IMR-90 (cell line): ENCODE results near the gene ANKRD13B. TPM values are rescaled to one million over a fixed set of nuclear protein-coding genes. Genes with fewer than 3 reads are reported as not detected.
A peak's percentile ranks its signal among the peaks of the same experiment; 100 is the strongest.

Experiments used
- ATAC-seq: fragments of 200-7000 bp; cut with Tn5 transposase; 2 replicates; pipeline ENCODE4 v1.9.1; 2020; ENCODE audit warnings: low read depth, mild to moderate bottlenecking, moderate library complexity
- BruUV-seq: library from RNA; stranded (reverse); fragments of 400-500 nt; replicated peaks from 2 replicates; lab custom pipeline; 2021; lab: Mats Ljungman, UMichigan
- CTCF ChIA-PET: fragments of 300-600 bp; formaldehyde crosslinking; extraction: SDS; loops from one replicate; lab custom pipeline; 2021; ENCODE audit warnings: antibody characterized with exemption; lab: Yijun Ruan, JAX
- POLR2A ChIA-PET: fragments of 300-600 bp; sonication (Branson Sonifier 250); formaldehyde crosslinking; loops from one replicate; lab custom pipeline; 2022; ENCODE audit warnings: antibody characterized with exemption; ENCODE audit not compliant: unreplicated experiment; lab: Charles Lee
- DNase-seq: peaks from one replicate; pipeline ENCODE4 v3.0.0; 2013
- H2AFZ ChIP-seq: replicated peaks from 2 replicates; pipeline ENCODE3; 2013; ENCODE audit warnings: low read length, mild to moderate bottlenecking; ENCODE audit not compliant: poor library complexity
- H2AK5ac ChIP-seq: 2 replicates; pipeline ENCODE4 v1.6.1; 2013; ENCODE audit warnings: low read depth, low read length, inconsistent platforms
- H2AK9ac ChIP-seq: replicated peaks from 2 replicates; pipeline ENCODE3; 2013; ENCODE audit warnings: mild to moderate bottlenecking, low read depth, low read length, moderate library complexity; ENCODE audit not compliant: poor library complexity
- H2BK120ac ChIP-seq: 2 replicates; pipeline ENCODE4 v1.6.1; 2013; ENCODE audit warnings: low read depth, low read length, inconsistent platforms
- H2BK15ac ChIP-seq: 3 replicates; pipeline ENCODE4 v1.6.1; 2013; ENCODE audit warnings: low read depth, low read length, inconsistent platforms
- H2BK20ac ChIP-seq: 2 replicates; pipeline ENCODE4 v1.6.1; 2013; ENCODE audit warnings: low read depth, mild to moderate bottlenecking, inconsistent platforms, low read length, moderate library complexity
- H2BK5ac ChIP-seq: 2 replicates; pipeline ENCODE4 v1.6.1; 2013; ENCODE audit warnings: mild to moderate bottlenecking, low read depth, low read length, inconsistent platforms; ENCODE audit not compliant: poor library complexity, severe bottlenecking
- H3K14ac ChIP-seq: replicated peaks from 2 replicates; pipeline ENCODE4 v1.6.1; 2013; ENCODE audit warnings: low read depth, low read length, inconsistent platforms
- H3K18ac ChIP-seq: 2 replicates; pipeline ENCODE4 v1.6.1; 2013; ENCODE audit warnings: low read depth, low read length, control low read depth
- H3K23ac ChIP-seq: 2 replicates; pipeline ENCODE4 v1.6.1; 2013; ENCODE audit warnings: low read depth, low read length, inconsistent platforms
- H3K27ac ChIP-seq: 2 replicates; pipeline ENCODE4 v1.5.1; 2013; ENCODE audit warnings: mild to moderate bottlenecking, control low read depth, low read length; ENCODE audit not compliant: insufficient read depth
- H3K27me3 ChIP-seq: 2 replicates; pipeline ENCODE4 v1.6.1; 2013; ENCODE audit warnings: low read length; ENCODE audit not compliant: control insufficient read depth, insufficient read depth
- H3K36me3 ChIP-seq: 2 replicates; pipeline ENCODE4 v1.6.1; 2013; ENCODE audit warnings: low read length, mixed read lengths; ENCODE audit not compliant: control insufficient read depth, insufficient read depth
- H3K4ac ChIP-seq: 2 replicates; pipeline ENCODE4 v1.6.1; 2013; ENCODE audit warnings: low read depth, low read length, inconsistent platforms
- H3K4me1 ChIP-seq: 2 replicates; pipeline ENCODE4 v1.6.1; 2013; ENCODE audit warnings: low read length, mixed read lengths; ENCODE audit not compliant: control insufficient read depth, insufficient read depth
- H3K4me2 ChIP-seq: 2 replicates; pipeline ENCODE4 v1.6.1; 2013; ENCODE audit warnings: low read depth, mild to moderate bottlenecking, control low read depth, low read length, moderate library complexity
- H3K4me3 ChIP-seq: 2 replicates; pipeline ENCODE4 v1.5.1; 2013; ENCODE audit warnings: low read depth, mild to moderate bottlenecking, control low read depth, low read length, moderate library complexity; ENCODE audit not compliant: insufficient read depth
- H3K56ac ChIP-seq: 2 replicates; pipeline ENCODE4 v1.6.1; 2013; ENCODE audit warnings: low read length, inconsistent platforms; ENCODE audit not compliant: insufficient read depth; ENCODE audit errors: extremely low read depth
- H3K79me1 ChIP-seq, 2 experiments: 2 replicates each; pipeline ENCODE4 v1.6.1; 2013; ENCODE audit warnings: low read length in 2 of 2, inconsistent platforms in 1 of 2, low read depth in 1 of 2
- H3K9ac ChIP-seq: 2 replicates; pipeline ENCODE4 v1.6.1; 2013; ENCODE audit warnings: low read depth, low read length, control low read depth
- H3K9me1 ChIP-seq: 2 replicates; pipeline ENCODE4 v1.6.1; 2013; ENCODE audit warnings: low read length, inconsistent platforms; ENCODE audit not compliant: insufficient read depth
- H3K9me3 ChIP-seq: 2 replicates; pipeline ENCODE4 v1.6.1; 2013; ENCODE audit warnings: low read length; ENCODE audit not compliant: control insufficient read depth, insufficient read depth
- H4K20me1 ChIP-seq: 2 replicates; pipeline ENCODE4 v1.6.1; 2013; ENCODE audit warnings: low read length, inconsistent platforms; ENCODE audit not compliant: insufficient read depth
- H4K5ac ChIP-seq: 2 replicates; pipeline ENCODE4 v1.6.1; 2013; ENCODE audit warnings: mild to moderate bottlenecking, low read depth, low read length, control low read depth
- H4K8ac ChIP-seq, 2 experiments: 2 replicates each; pipeline ENCODE4 v1.6.1; 2013; ENCODE audit warnings: low read depth in 2 of 2, low read length in 2 of 2, control low read depth in 1 of 2, inconsistent platforms in 1 of 2
- H4K91ac ChIP-seq: 2 replicates; pipeline ENCODE4 v1.6.1; 2013; ENCODE audit warnings: low read depth, low read length, inconsistent platforms; ENCODE audit not compliant: insufficient read depth
- BHLHE40 ChIP-seq: fragments of 150-350 bp; IDR thresholded peaks from 2 replicates; pipeline ENCODE4 v1.6.1; 2016; ENCODE audit warnings: mild to moderate bottlenecking, low read depth, low read length
- CHD1 ChIP-seq: IDR thresholded peaks from 2 replicates; pipeline ENCODE4 v1.6.1; 2012; ENCODE audit warnings: low read depth, low read length, improper control_type of control experiment
- CTCF ChIP-seq: conservative IDR thresholded peaks from 2 replicates; pipeline ENCODE4 v1.5.1; 2012; ENCODE audit warnings: mild to moderate bottlenecking, low read depth, low read length, improper control_type of control experiment
- FOS ChIP-seq: fragments of 150-350 bp; IDR thresholded peaks from 2 replicates; pipeline ENCODE4 v1.6.1; 2016; ENCODE audit warnings: low read depth, low read length
- MAFK ChIP-seq: IDR thresholded peaks from 2 replicates; pipeline ENCODE4 v1.6.1; 2012; ENCODE audit warnings: low read depth, low read length, improper control_type of control experiment
- MAZ ChIP-seq: IDR thresholded peaks from 2 replicates; pipeline ENCODE4 v1.6.1; 2012; ENCODE audit warnings: low read depth, mild to moderate bottlenecking, low read length, improper control_type of control experiment, moderate library complexity, borderline replicate concordance
- RAD21 ChIP-seq: IDR thresholded peaks from 2 replicates; pipeline ENCODE4 v1.6.1; 2012; ENCODE audit warnings: low read length, improper control_type of control experiment
- RCOR1 ChIP-seq: IDR thresholded peaks from 2 replicates; pipeline ENCODE4 v1.6.1; 2012; ENCODE audit warnings: mild to moderate bottlenecking, low read length, improper control_type of control experiment; ENCODE audit not compliant: insufficient replicate concordance
- RFX5 ChIP-seq: IDR thresholded peaks from 2 replicates; pipeline ENCODE4 v1.8.0; 2012; ENCODE audit warnings: low read depth, mild to moderate bottlenecking, low read length, moderate library complexity
- SMC3 ChIP-seq: fragments of 150-350 bp; IDR thresholded peaks from 2 replicates; pipeline ENCODE4 v1.6.1; 2016; ENCODE audit warnings: low read depth, mild to moderate bottlenecking, antibody characterized with exemption, low read length, moderate library complexity
- WGBS, 2 experiments: methylation state at CpG; one replicate each; pipeline versions ENCODE4 v1.1.5 to v1.1.7; 2013; ENCODE audit warnings: missing lambda C conversion rate in 2 of 2; ENCODE audit not compliant: insufficient read length in 1 of 2; ENCODE audit errors: extremely low coverage in 2 of 2; 5-methylcytosine and 5-hydroxymethylcytosine counted together
- dilution Hi-C: fragments of 300-500 bp; cut with HindIII; formaldehyde crosslinking; loops from one replicate; pipeline ENCODE4 v1.14.3; 2018; ENCODE audit warnings: low sequenced_read_pairs; ENCODE audit not compliant: unreplicated experiment
- in situ Hi-C: fragments of 300-500 bp; cut with MboI; formaldehyde crosslinking; loops from 3 replicates; pipeline ENCODE4 v1.14.3; 2019; ENCODE audit warnings: low sequenced_read_pairs, inconsistent platforms, mixed read lengths
- intact Hi-C: fragments of 100-400 bp; cut with micrococcal nuclease; formaldehyde crosslinking; loops from 2 replicates; pipeline ENCODE4 v1.10.0; 2022
- polyA plus RNA-seq, 3 experiments: library from polyadenylated mRNA; depleted of rRNA; stranded (reverse); fragments of >200 nt; gene quantifications; 2 replicates each; pipeline ENCODE4 v1.2.3, GENCODE V29; 2012; ENCODE audit warnings: low replicate concordance in 1 of 3
- total RNA-seq: library from RNA; depleted of rRNA; stranded (reverse); fragments of >200 nt; gene quantifications from 2 replicates; pipeline ENCODE4 v1.2.3, GENCODE V29; 2012
- TF ChIP-seq, protein P1 (sequence below): fragments of 150-350 bp; IDR thresholded peaks from 2 replicates; pipeline ENCODE4 v1.6.1; 2017; ENCODE audit warnings: mild to moderate bottlenecking, antibody characterized with exemption, low read length, low read depth
- TF ChIP-seq, protein P2 (sequence below): fragments of 150-350 bp; IDR thresholded peaks from 2 replicates; pipeline ENCODE4 v1.6.1; 2016; ENCODE audit warnings: low read depth, mild to moderate bottlenecking, low read length, moderate library complexity, borderline replicate concordance

ANKRD13B gene
- total and polyA plus RNA-seq, 2 of the 4 experiments (the other 2 are of a cell fraction) = 0.90 to 4.0 TPM

DNA sequence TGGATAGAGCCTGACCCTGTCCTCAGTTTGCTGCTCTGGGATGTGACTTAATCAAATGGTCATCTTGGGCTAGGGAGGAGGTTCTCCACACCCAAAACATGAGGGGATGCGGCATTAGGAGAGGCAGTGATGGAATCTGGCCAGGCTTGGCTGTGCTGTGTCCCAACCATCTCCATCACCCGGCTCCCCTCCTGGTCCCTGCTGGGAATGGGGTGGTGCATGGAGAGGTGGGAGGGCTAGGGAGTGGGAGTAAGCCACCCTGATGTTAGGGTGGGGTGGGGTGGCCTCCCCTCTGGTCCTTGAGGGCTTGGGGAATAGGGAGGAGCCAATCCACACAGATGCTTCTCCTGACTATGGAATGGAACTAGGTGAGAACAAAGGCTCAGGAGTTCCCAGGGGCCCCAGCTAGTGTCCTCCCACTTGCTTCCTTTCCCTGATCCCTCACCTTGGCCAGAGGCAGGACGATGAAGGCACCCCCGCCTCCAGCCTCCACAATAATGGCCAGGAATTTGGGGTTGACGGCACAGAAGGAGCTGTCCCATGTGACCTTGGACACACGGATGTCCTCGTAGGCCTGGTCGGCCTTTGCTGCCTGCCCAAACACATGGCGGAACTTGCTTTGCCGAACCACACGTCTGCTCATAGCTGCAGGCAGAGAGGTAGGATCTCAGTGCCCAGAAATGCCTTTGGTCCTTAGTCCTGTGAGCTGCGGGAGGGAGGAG, 28.0 kb downstream of the ANKRD13B start:
- CTCF ChIA-PET = no interaction called here
- H3K4me3 ChIP-seq = no peak overlapping the region
- peak overlapping the region; percentile 16; the same call in 1 of the 2 replicates for H3K4ac ChIP-seq
- peak overlapping the region; percentile 53 for H2AK9ac ChIP-seq
- POLR2A ChIA-PET = no interaction called here
- no peak overlapping the region for H4K5ac ChIP-seq
- TF ChIP-seq MAFK (no peak), BHLHE40 (no peak), RFX5 (no peak), MAZ (no peak), CHD1 (no peak), FOS (no peak), RAD21 (no peak), SMC3 (no peak), RCOR1 (no peak), CTCF (no peak)
- TF ChIP-seq, protein P1, sequence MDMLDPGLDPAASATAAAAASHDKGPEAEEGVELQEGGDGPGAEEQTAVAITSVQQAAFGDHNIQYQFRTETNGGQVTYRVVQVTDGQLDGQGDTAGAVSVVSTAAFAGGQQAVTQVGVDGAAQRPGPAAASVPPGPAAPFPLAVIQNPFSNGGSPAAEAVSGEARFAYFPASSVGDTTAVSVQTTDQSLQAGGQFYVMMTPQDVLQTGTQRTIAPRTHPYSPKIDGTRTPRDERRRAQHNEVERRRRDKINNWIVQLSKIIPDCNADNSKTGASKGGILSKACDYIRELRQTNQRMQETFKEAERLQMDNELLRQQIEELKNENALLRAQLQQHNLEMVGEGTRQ = no peak
- TF ChIP-seq, protein P2, sequence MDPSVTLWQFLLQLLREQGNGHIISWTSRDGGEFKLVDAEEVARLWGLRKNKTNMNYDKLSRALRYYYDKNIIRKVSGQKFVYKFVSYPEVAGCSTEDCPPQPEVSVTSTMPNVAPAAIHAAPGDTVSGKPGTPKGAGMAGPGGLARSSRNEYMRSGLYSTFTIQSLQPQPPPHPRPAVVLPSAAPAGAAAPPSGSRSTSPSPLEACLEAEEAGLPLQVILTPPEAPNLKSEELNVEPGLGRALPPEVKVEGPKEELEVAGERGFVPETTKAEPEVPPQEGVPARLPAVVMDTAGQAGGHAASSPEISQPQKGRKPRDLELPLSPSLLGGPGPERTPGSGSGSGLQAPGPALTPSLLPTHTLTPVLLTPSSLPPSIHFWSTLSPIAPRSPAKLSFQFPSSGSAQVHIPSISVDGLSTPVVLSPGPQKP = no peak
- no peaks in the 10 kb centered on the region; the same call in 1 of the 2 replicates for H3K27me3 ChIP-seq
- WGBS, 2 experiments = 100% methylated on average over 6 of the region's 12 CpGs; no CpG with 5 or more reads in 1 of the 2 experiments
- 0 out of 2 replicates have a peak overlapping the region, but pooled peaks have one; percentile 32 for H3K23ac ChIP-seq
- H3K4me1 ChIP-seq = peaks cover 15% of the 10 kb centered on the region
- no peak overlapping the region for H3K27ac ChIP-seq
- H4K91ac ChIP-seq = no peak overlapping the region; the same call in 1 of the 2 replicates
- H2BK20ac ChIP-seq = no peak overlapping the region
- DNase-seq (no peak), ATAC-seq (no peak)
- peaks cover 9% of the 10 kb centered on the region; the same call in 1 of the 2 replicates for H4K20me1 ChIP-seq
- H3K9me1 ChIP-seq = peaks cover 21% of the 10 kb centered on the region
- no peak overlapping the region for H2BK5ac ChIP-seq
- no peak overlapping the region for H3K9ac ChIP-seq
- H3K4me2 ChIP-seq = no peak overlapping the region
- H3K18ac ChIP-seq = no peak overlapping the region
- no peak overlapping the region for H2BK120ac ChIP-seq
- no peak overlapping the region for H2AFZ ChIP-seq
- dilution Hi-C loops = no loop called here
- H2AK5ac ChIP-seq = peak overlapping the region; percentile 57
- no peaks in the 10 kb centered on the region; the same call in 1 of the 2 replicates for H3K36me3 ChIP-seq
- BruUV-seq = no TSS peak
- H3K56ac ChIP-seq = no peak overlapping the region
- peaks cover 0 to 22% of the 10 kb centered on the region in 2 experiments; a peak in 1 of 4 replicates for H3K79me1 ChIP-seq
- H4K8ac ChIP-seq = no peak overlapping the region
- H2BK15ac ChIP-seq = no peak overlapping the region
- in situ Hi-C loops = no loop called here
- intact Hi-C loops = no loop called here
- H3K14ac ChIP-seq = 0 out of 2 replicates have a peak overlapping the region, but pooled peaks have one; percentile 35
- no peaks in the 10 kb centered on the region for H3K9me3 ChIP-seq
